ENCODE data around the gene NCS1.

Gene NCS1

GRCh38 chr9:130255631-130256134 lies 83.5 kb downstream of the NCS1 start:
- ChIA-PET POLR2A (interaction anchor here (1.1 kb wide), 1 partner anchor 13 kb away, joined by 3 read pairs; no protein-coding TSS in a partner anchor), CTCF (interaction anchor here (0.8 to 5.9 kb wide), 5 partner anchors 9 to 148 kb away, joined by 4 to 62 read pairs (median 5); no protein-coding TSS in a partner anchor)
- Histone ChIP-seq H3K4me1 (ENCODE audit: control insufficient read depth, insufficient read depth, low read length) (no peaks in the 10 kb centered on the region), H3K9me3 (ENCODE audit: control insufficient read depth, insufficient read depth, low read depth, low read length) (no peaks in the 10 kb centered on the region), H3K4me3 (ENCODE audit: low read depth, low read length) (no peak overlapping the region), H3K36me3 (ENCODE audit: control insufficient read depth in 2 of 2, insufficient read depth in 1 of 2, low read length in 2 of 2) (no peaks in the 10 kb centered on the region), H3K27ac (ENCODE audit: extremely low read depth, low read depth, low read length) (no peak overlapping the region)
- no peak for TF ChIP-seq ZNF214 (tag by site-specific recombination; IDR thresholded peaks at IDR 0.05; ENCODE audit: borderline replicate concordance)
- no peak for TF ChIP-seq ZNF266 (tag by site-specific recombination; IDR thresholded peaks at IDR 0.05; ENCODE audit: low read depth)
- no peak for TF ChIP-seq TSHZ1 (tag by site-specific recombination; IDR thresholded peaks at IDR 0.05; ENCODE audit: borderline replicate concordance)
- TF ChIP-seq ZNF433 (tag by site-specific recombination; IDR thresholded peaks at IDR 0.05; ENCODE audit: low read depth), result no peak
- TF ChIP-seq ZNF530 (tag by site-specific recombination; IDR thresholded peaks at IDR 0.05; ENCODE audit: low read depth), result no peak
- TF ChIP-seq PRDM2 (tag by site-specific recombination; IDR thresholded peaks at IDR 0.05; ENCODE audit: borderline replicate concordance), result no peak
- TF ChIP-seq ZNF2 (tag by site-specific recombination; IDR thresholded peaks at IDR 0.05), result no peak
- no peak for TF ChIP-seq SCRT2 (tag by site-specific recombination; IDR thresholded peaks at IDR 0.05)
- TF ChIP-seq ZNF510 (tag by site-specific recombination; IDR thresholded peaks at IDR 0.05; ENCODE audit: insufficient replicate concordance), result no peak
- no peak for TF ChIP-seq ZNF596 (tag by site-specific recombination; IDR thresholded peaks at IDR 0.05)
- no peak for TF ChIP-seq ZFP41 (tag by site-specific recombination; IDR thresholded peaks at IDR 0.05; ENCODE audit: borderline replicate concordance)
- no peak for TF ChIP-seq ZSCAN4 (tag by site-specific recombination; IDR thresholded peaks at IDR 0.05)
- no peak for TF ChIP-seq ZBTB10 (tag by site-specific recombination; IDR thresholded peaks at IDR 0.05)
